PFSK-1 (cell line): ENCODE data around the gene AMBRA1.

Experiments
- FOXP2 ChIP-seq: optimal IDR thresholded peaks from 2 replicates; pipeline ENCODE3; 2011; ENCODE audit warnings: borderline replicate concordance, control low read depth, inconsistent platforms; ENCODE audit not compliant: insufficient read depth; ENCODE audit errors: extremely low read length, extremely low read depth
- POLR2AphosphoS5 ChIP-seq: IDR thresholded peaks from 2 replicates; pipeline ENCODE4 v1.6.1; 2012; ENCODE audit warnings: low read depth, mild to moderate bottlenecking, control low read depth, low read length, moderate library complexity
- REST ChIP-seq, 2 experiments: IDR thresholded peaks; 2 replicates each; pipeline versions ENCODE4 v1.6.1 to v1.8.0; 2011 to 2012; ENCODE audit warnings: low read depth in 2 of 2, low read length in 2 of 2, control low read depth in 1 of 2, inconsistent platforms in 1 of 2, mild to moderate bottlenecking in 1 of 2, moderate library complexity in 1 of 2; ENCODE audit not compliant: insufficient read depth in 1 of 2
- SIN3A ChIP-seq: IDR thresholded peaks from 2 replicates; pipeline ENCODE4 v1.6.1; 2012; ENCODE audit warnings: mild to moderate bottlenecking, low read length, moderate library complexity, borderline replicate concordance; ENCODE audit not compliant: insufficient read depth
- TAF1 ChIP-seq: IDR thresholded peaks from 2 replicates; pipeline ENCODE4 v1.6.1; 2012; ENCODE audit warnings: low read length, control low read depth, borderline replicate concordance; ENCODE audit not compliant: insufficient read depth

AMBRA1 gene

GRCh38 chr11:46369458-46370152, 224.2 kb downstream of the AMBRA1 start:
- no peak for TF ChIP-seq POLR2AphosphoS5
- 0 out of 4 replicates have a peak, but pooled peaks of 1 of the 2 experiments have one; percentile 32 for TF ChIP-seq REST (IDR thresholded peaks at IDR 0.05; ENCODE audit: insufficient read depth in 1 of 2, low read depth in 2 of 2, low read length in 2 of 2)

DNA sequence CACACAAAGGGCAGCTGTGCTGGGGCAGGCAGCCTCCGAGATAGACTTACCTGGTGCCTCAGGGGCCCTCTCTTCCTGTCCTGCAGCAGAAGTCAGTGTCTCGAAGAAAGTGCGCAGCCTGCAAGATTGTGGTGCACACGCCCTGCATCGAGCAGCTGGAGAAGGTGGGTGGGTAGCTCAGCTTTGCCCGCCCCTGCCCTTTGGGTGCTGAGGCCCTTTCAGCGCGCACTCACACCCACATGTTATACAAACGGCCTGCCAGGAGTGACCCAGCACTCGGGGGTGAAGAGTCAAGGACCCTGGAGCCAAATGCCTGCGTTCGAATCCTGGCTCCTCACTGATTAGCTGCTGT, 225.9 kb downstream of the AMBRA1 start:
- no peak for TF ChIP-seq TAF1
- TF ChIP-seq POLR2AphosphoS5, result no peak
- no peak for TF ChIP-seq FOXP2
- TF ChIP-seq SIN3A, result no peak
- no peak for TF ChIP-seq REST (IDR thresholded peaks at IDR 0.05; ENCODE audit: insufficient read depth in 1 of 2, low read depth in 2 of 2, low read length in 2 of 2)

DNA sequence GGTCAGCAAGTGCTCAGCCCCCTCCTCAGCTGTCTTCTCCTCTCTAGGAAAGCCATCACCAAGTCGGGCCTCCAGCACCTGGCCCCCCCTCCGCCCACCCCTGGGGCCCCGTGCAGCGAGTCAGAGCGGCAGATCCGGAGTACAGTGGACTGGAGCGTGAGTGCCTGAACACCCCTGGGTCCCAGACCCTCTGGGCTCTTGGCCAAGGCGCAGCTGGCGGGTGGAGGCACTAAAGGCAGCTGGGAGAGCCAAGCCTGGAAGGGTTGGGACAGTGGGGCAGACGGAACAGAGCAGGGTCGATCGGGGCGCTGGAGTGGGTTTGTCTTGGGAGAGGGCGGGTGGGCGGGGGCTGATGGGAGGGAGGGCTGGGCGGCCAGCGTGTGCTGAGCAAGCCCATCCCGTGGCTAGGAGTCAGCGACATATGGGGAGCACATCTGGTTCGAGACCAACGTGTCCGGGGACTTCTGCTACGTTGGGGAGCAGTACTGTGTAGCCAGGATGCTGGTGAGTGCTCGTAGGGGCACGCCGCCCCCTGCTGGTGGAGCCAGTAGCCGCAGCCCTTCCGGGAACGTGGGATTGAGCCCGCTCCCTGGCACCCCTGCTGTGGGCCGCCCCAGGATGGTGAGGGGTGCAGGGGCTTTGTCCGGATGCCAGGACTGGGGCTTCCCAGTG, 226.4 kb downstream of the AMBRA1 start:
- TF ChIP-seq SIN3A, result no peak
- TF ChIP-seq FOXP2, result no peak
- no peak for TF ChIP-seq POLR2AphosphoS5
- TF ChIP-seq REST (IDR thresholded peaks at IDR 0.05; ENCODE audit: insufficient read depth in 1 of 2, low read depth in 2 of 2, low read length in 2 of 2), result no peak
- no peak for TF ChIP-seq TAF1

- TF ChIP-seq FOXP2 (no peak), TAF1 (no peak)
Observed at GRCh38 chr11:46366661-46367161, 227.1 kb downstream of the AMBRA1 start.

- no peak for TF ChIP-seq FOXP2
- TF ChIP-seq TAF1, result no peak
- no peak for TF ChIP-seq REST (IDR thresholded peaks at IDR 0.05; ENCODE audit: insufficient read depth in 1 of 2, low read depth in 2 of 2, low read length in 2 of 2)
- no peak for TF ChIP-seq SIN3A
- no peak for TF ChIP-seq POLR2AphosphoS5
Observed at GRCh38 chr11:46366260-46366659, 227.6 kb downstream of the AMBRA1 start.
